Measurements from ENCODE around the gene C10orf105.

Gene C10orf105

DNA sequence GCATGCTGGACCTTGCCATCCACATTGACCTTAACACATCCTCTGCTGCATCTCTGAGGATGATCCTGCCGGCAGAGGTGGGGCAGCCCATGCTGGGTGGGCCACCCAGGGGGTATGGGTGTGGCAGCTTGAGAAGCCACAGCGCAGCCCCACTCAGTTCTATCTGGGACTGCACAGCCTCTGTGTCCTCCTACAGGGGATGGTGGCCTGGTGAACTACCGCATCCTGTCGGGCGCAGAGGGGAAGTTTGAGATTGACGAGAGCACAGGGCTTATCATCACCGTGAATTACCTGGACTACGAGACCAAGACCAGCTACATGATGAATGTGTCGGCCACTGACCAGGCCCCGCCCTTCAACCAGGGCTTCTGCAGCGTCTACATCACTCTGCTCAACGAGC is 12.2 kb upstream of the C10orf105 start:
- DNase-seq: no peak
- CTCF ChIA-PET: interaction anchor here (0.7 to 9.2 kb wide), 10 partner anchors 10 to 80 kb away, joined by 3 to 122 read pairs (median 12); partner anchors contain the start of genes C10orf105 and VSIR
- POLR2A ChIA-PET: no interaction called here
- H3K27ac ChIP-seq (ENCODE audit: insufficient read depth in 1 of 2, low read depth in 1 of 2, low read length in 2 of 2, poor library complexity in 1 of 2, severe bottlenecking in 2 of 2): no peak overlapping the region
- no peaks in the 10 kb centered on the region for H3K9me3 ChIP-seq (ENCODE audit: control extremely low read depth in 1 of 5, control insufficient read depth in 4 of 5, insufficient read depth in 2 of 5, low read depth in 1 of 5, low read length in 4 of 5)
- H3K36me3 ChIP-seq (ENCODE audit: control insufficient read depth in 4 of 4, insufficient read depth in 4 of 4, low read length in 3 of 4): peaks cover 0 to 4% (median 0%) of the 10 kb centered on the region in 4 experiments
- no peaks in the 10 kb centered on the region for H3K27me3 ChIP-seq (replicated peaks in 2 of 5; ENCODE audit: control insufficient read depth in 4 of 5, insufficient read depth in 5 of 5, low read length in 4 of 5)
- WGBS (ENCODE audit: insufficient coverage): 93% methylated on average over 12 of the region's 12 CpGs
- peaks cover 14 to 70% (median 66%) of the 10 kb centered on the region in 4 experiments for H3K4me1 ChIP-seq (ENCODE audit: control extremely low read depth in 1 of 4, control insufficient read depth in 4 of 4, insufficient read depth in 4 of 4, low read length in 3 of 4)
- H3K4me3 ChIP-seq (ENCODE audit: control insufficient read depth in 1 of 7, extremely low read depth in 1 of 7, insufficient read depth in 4 of 7, low read depth in 2 of 7, low read length in 6 of 7): no peak overlapping the region

DNA sequence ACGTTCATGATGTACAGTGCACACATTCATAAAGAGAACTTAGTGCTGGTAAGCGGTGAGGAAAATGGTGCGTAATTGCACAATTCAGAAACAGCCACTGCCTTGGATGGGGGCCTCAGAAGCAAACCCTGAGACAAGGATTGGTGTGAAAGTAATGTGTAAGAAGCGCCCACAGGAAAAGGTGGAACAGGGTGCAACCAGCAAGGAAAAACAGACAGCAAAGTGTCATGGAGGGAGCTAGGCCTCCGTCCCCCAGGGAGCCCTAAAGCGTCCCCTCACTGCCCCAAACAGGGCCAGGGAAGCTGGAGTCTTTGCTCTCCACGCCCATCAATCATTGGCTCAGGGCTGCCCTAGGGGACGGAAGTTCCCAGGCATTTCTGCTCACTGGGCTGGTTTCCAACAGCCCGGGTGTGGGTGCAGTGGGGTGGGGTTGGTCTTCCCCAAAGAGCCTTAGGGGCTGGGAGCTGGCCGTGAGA is 9.6 kb upstream of the C10orf105 start:
- Histone ChIP-seq H3K4me3 (ENCODE audit: control insufficient read depth in 1 of 7, extremely low read depth in 1 of 7, insufficient read depth in 4 of 7, low read depth in 2 of 7, low read length in 6 of 7) (peak overlapping the region in 3 of 7 experiments; percentile 22 to 36 (median 28)), H3K4me1 (ENCODE audit: control extremely low read depth in 1 of 4, control insufficient read depth in 4 of 4, insufficient read depth in 4 of 4, low read length in 3 of 4) (peaks cover 15 to 69% (median 62%) of the 10 kb centered on the region in 4 experiments), H3K9me3 (ENCODE audit: control extremely low read depth in 1 of 5, control insufficient read depth in 4 of 5, insufficient read depth in 2 of 5, low read depth in 1 of 5, low read length in 4 of 5) (no peaks in the 10 kb centered on the region), H3K36me3 (ENCODE audit: control insufficient read depth in 4 of 4, insufficient read depth in 4 of 4, low read length in 3 of 4) (peaks cover 0 to 4% (median 0%) of the 10 kb centered on the region in 4 experiments), H3K27ac (ENCODE audit: insufficient read depth in 1 of 2, low read depth in 1 of 2, low read length in 2 of 2, poor library complexity in 1 of 2, severe bottlenecking in 2 of 2) (no peak overlapping the region), H3K27me3 (replicated peaks in 2 of 5; ENCODE audit: control insufficient read depth in 4 of 5, insufficient read depth in 5 of 5, low read length in 4 of 5) (no peaks in the 10 kb centered on the region)
- POLR2A ChIA-PET: interaction anchor here (0.7 to 2.4 kb wide), 3 partner anchors 20 to 495 kb away, joined by 3 to 12 read pairs (median 4); no protein-coding TSS in a partner anchor
- peak in 2 of 3 donors; percentile 57 to 68 for DNase-seq
- CTCF ChIA-PET: interaction anchor here (1.2 to 9.2 kb wide), 10 partner anchors 12 to 122 kb away, joined by 3 to 122 read pairs (median 4); partner anchors contain the start of gene VSIR
- WGBS (ENCODE audit: insufficient coverage): 13% methylated on average over 6 of the region's 10 CpGs

DNA sequence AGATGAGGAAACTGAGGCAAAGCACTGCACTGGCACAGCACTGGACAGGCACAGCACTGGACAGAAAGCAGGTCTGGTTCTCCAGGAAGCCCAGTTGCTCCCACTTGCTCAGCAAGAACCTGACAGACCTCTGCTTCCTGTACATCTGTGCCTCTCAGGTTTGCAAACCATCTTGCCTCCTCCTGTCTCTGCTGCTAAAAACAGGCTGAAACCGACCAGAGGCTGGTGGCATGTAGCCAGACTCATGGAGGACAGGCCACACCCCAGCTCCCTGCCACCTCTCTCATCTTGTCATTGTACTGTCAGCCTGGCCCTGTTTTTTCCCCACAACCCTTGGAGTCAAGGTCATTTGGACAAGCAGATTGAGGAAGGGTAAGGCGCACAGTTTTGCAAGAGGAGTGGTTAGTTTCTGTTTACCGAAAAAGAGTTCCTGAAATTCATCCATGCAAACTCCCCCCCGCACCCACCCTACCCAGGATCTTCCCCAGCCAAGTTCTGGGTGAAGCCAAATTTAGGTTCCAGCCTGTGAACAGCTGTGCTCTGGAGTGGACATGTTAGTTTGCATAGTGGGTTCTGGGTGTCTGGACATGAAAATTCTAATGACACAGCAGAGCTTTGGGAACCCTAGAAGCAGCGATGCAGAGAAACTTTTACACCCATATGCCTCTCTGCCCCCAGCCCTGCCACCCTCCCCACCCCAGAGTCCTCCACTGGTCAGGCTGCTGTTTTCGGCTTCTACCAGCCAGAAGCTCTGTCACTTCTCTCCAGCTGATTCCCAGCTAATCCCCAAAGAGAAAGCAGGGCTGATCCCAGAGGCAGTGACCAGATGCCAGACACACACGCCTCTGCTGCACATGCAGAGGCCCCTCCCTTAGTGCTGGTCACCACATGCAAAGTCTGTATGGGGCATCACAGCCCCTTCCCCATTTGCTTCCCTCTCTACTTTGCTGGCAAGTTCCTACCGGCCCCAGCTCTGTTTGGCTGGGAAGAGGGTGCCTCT is 8.5 kb upstream of the C10orf105 start:
- peak in 2 of 3 donors; percentile 88 to 90 for DNase-seq
- no peaks in the 10 kb centered on the region for H3K27me3 ChIP-seq (replicated peaks in 2 of 5; ENCODE audit: control insufficient read depth in 4 of 5, insufficient read depth in 5 of 5, low read length in 4 of 5)
- WGBS (ENCODE audit: insufficient coverage): 42% methylated on average over 5 of the region's 8 CpGs
- peak overlapping the region in 2 of 7 experiments; percentile 21 to 23 for H3K4me3 ChIP-seq (ENCODE audit: control insufficient read depth in 1 of 7, extremely low read depth in 1 of 7, insufficient read depth in 4 of 7, low read depth in 2 of 7, low read length in 6 of 7)
- peak overlapping the region in 1 of 2 experiments; percentile 45 for H3K27ac ChIP-seq (ENCODE audit: insufficient read depth in 1 of 2, low read depth in 1 of 2, low read length in 2 of 2, poor library complexity in 1 of 2, severe bottlenecking in 2 of 2)
- POLR2A ChIA-PET: interaction anchor here (0.8 to 2.4 kb wide), 5 partner anchors 10 to 116 kb away, joined by 3 to 12 read pairs (median 3); no protein-coding TSS in a partner anchor
- H3K9me3 ChIP-seq (ENCODE audit: control extremely low read depth in 1 of 5, control insufficient read depth in 4 of 5, insufficient read depth in 2 of 5, low read depth in 1 of 5, low read length in 4 of 5): no peaks in the 10 kb centered on the region
- CTCF ChIA-PET: interaction anchor here (1.1 to 9.2 kb wide), 12 partner anchors 9 to 85 kb away, joined by 4 to 122 read pairs (median 4); partner anchors contain the start of gene VSIR
- H3K36me3 ChIP-seq (ENCODE audit: control insufficient read depth in 4 of 4, insufficient read depth in 4 of 4, low read length in 3 of 4): peaks cover 0 to 4% (median 0%) of the 10 kb centered on the region in 4 experiments
- H3K4me1 ChIP-seq (ENCODE audit: control extremely low read depth in 1 of 4, control insufficient read depth in 4 of 4, insufficient read depth in 4 of 4, low read length in 3 of 4): peaks cover 15 to 77% (median 71%) of the 10 kb centered on the region in 4 experiments

DNA sequence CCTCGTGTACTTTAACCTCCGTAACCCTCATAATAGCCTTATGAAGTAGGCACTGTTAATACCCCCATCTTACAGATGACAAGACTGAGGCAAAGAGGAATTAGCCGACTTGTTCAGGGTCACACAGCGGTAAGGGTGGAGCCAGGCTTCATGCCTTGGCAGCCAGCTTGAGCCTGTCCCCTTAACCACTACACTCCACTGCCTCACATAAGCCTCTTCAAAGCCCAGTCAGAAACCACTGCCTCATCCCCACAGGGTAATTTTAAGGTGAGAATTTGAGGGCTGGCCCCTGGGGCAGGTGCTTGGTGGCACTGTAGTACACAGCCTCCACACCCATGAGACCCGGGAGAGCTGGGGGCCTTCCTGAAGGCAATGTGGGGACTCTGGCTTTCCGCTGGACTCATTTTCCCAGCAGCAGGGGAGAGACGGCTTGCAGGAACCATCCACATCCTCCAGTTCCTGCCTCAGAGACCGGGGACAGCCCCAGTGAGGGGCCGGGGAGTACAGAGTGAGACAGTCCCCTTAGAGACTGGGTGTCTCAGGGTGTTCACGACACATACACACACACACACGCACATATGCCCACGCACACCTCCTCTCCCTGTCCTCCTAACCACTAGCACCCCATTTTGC is 7.6 kb upstream of the C10orf105 start:
- DNase-seq: peak in 2 of 3 donors; percentile 65 to 67
- peak overlapping the region in 1 of 2 experiments; percentile 45 for H3K27ac ChIP-seq (ENCODE audit: insufficient read depth in 1 of 2, low read depth in 1 of 2, low read length in 2 of 2, poor library complexity in 1 of 2, severe bottlenecking in 2 of 2)
- no peaks in the 10 kb centered on the region for H3K27me3 ChIP-seq (replicated peaks in 2 of 5; ENCODE audit: control insufficient read depth in 4 of 5, insufficient read depth in 5 of 5, low read length in 4 of 5)
- H3K9me3 ChIP-seq (ENCODE audit: control extremely low read depth in 1 of 5, control insufficient read depth in 4 of 5, insufficient read depth in 2 of 5, low read depth in 1 of 5, low read length in 4 of 5): no peaks in the 10 kb centered on the region
- 26% methylated on average over 7 of the region's 12 CpGs for WGBS (ENCODE audit: insufficient coverage)
- peak overlapping the region in 1 of 7 experiments; percentile 0 for H3K4me3 ChIP-seq (ENCODE audit: control insufficient read depth in 1 of 7, extremely low read depth in 1 of 7, insufficient read depth in 4 of 7, low read depth in 2 of 7, low read length in 6 of 7)
- POLR2A ChIA-PET: interaction anchor here (1.1 to 1.3 kb wide), 2 partner anchors 17 to 20 kb away, joined by 3 to 6 read pairs; no protein-coding TSS in a partner anchor
- peaks cover 0 to 4% (median 0%) of the 10 kb centered on the region in 4 experiments for H3K36me3 ChIP-seq (ENCODE audit: control insufficient read depth in 4 of 4, insufficient read depth in 4 of 4, low read length in 3 of 4)
- H3K4me1 ChIP-seq (ENCODE audit: control extremely low read depth in 1 of 4, control insufficient read depth in 4 of 4, insufficient read depth in 4 of 4, low read length in 3 of 4): peaks cover 15 to 82% (median 74%) of the 10 kb centered on the region in 4 experiments
- CTCF ChIA-PET: interaction anchor here (0.9 to 9.2 kb wide), 10 partner anchors 10 to 86 kb away, joined by 3 to 122 read pairs (median 22); partner anchors contain the start of gene VSIR

DNA sequence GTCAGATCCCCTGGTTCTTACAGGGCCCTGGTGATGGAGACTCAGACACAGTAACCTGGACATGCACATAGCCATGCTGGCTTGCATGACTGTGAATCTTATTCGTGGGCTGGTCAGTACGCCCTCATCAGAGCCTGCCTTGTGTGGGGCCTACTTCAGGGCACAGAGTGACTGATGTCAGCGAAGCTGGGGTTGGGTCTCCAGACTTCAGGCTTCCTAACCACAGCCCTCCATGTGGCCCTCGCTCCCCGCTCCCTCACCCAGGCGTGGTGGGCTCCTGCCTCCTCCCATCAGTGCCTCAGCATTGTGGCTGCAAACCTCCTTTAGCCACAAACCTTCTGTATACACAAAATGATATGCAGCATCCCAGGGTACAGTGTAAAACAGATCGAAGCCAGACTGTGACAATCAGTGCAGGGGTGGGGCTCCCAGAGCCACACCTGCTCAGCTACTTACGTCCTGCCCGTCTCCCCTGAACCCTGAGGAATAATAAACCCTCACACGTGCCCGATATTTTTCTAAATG is 7.1 kb upstream of the C10orf105 start:
- 53% methylated on average over 11 of the region's 11 CpGs for WGBS (ENCODE audit: insufficient coverage)
- Histone ChIP-seq H3K27ac (ENCODE audit: insufficient read depth in 1 of 2, low read depth in 1 of 2, low read length in 2 of 2, poor library complexity in 1 of 2, severe bottlenecking in 2 of 2) (peak overlapping the region in 1 of 2 experiments; percentile 3), H3K4me3 (ENCODE audit: control insufficient read depth in 1 of 7, extremely low read depth in 1 of 7, insufficient read depth in 4 of 7, low read depth in 2 of 7, low read length in 6 of 7) (peak overlapping the region in 2 of 7 experiments; percentile 2 to 3), H3K27me3 (replicated peaks in 2 of 5; ENCODE audit: control insufficient read depth in 4 of 5, insufficient read depth in 5 of 5, low read length in 4 of 5) (no peaks in the 10 kb centered on the region), H3K4me1 (ENCODE audit: control extremely low read depth in 1 of 4, control insufficient read depth in 4 of 4, insufficient read depth in 4 of 4, low read length in 3 of 4) (peaks cover 15 to 82% (median 73%) of the 10 kb centered on the region in 4 experiments), H3K9me3 (ENCODE audit: control extremely low read depth in 1 of 5, control insufficient read depth in 4 of 5, insufficient read depth in 2 of 5, low read depth in 1 of 5, low read length in 4 of 5) (no peaks in the 10 kb centered on the region), H3K36me3 (ENCODE audit: control insufficient read depth in 4 of 4, insufficient read depth in 4 of 4, low read length in 3 of 4) (peaks cover 0 to 3% (median 0%) of the 10 kb centered on the region in 4 experiments)
- POLR2A ChIA-PET: interaction anchor here (0.7 kb wide), 1 partner anchor 19 kb away, joined by 3 read pairs; no protein-coding TSS in a partner anchor
- DNase-seq: peak in 2 of 3 donors; percentile 54 to 63
- CTCF ChIA-PET: interaction anchor here (0.9 to 9.2 kb wide), 13 partner anchors 9 to 86 kb away, joined by 3 to 122 read pairs (median 13); partner anchors contain the start of gene VSIR

DNA sequence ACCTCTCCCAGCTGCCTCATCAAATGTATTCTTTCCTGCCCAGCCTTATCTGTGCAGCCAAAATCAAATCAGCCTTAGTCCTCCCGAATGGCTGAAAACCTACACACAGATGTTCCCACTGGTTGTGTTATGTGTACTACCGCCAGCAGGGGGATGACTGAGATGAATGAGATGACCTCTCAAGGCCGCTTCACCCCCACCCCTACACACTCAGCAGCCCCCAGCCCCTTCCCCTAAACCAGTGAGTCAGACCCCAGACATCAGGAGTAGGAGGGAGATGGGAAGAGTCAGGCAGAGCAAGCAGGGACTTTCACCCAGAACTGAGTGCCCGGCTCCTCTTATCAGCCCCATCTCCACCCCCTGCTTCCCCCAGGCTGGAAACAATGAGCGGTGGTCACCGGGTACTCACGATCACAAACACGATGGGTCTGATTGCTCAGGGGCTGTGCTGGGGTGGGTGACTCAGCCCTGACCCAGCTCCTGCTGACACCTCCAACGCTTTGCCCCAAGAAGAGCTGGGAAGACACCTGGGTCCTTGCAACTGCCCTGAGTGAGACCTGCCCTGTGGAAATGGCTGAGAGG is 6.5 kb upstream of the C10orf105 start:
- Histone ChIP-seq H3K9me3 (ENCODE audit: control extremely low read depth in 1 of 5, control insufficient read depth in 4 of 5, insufficient read depth in 2 of 5, low read depth in 1 of 5, low read length in 4 of 5) (no peaks in the 10 kb centered on the region), H3K4me3 (ENCODE audit: control insufficient read depth in 1 of 7, extremely low read depth in 1 of 7, insufficient read depth in 4 of 7, low read depth in 2 of 7, low read length in 6 of 7) (peak overlapping the region in 2 of 7 experiments; percentile 2 to 3), H3K4me1 (ENCODE audit: control extremely low read depth in 1 of 4, control insufficient read depth in 4 of 4, insufficient read depth in 4 of 4, low read length in 3 of 4) (peaks cover 15 to 82% (median 73%) of the 10 kb centered on the region in 4 experiments), H3K27me3 (replicated peaks in 2 of 5; ENCODE audit: control insufficient read depth in 4 of 5, insufficient read depth in 5 of 5, low read length in 4 of 5) (no peaks in the 10 kb centered on the region), H3K36me3 (ENCODE audit: control insufficient read depth in 4 of 4, insufficient read depth in 4 of 4, low read length in 3 of 4) (no peaks in the 10 kb centered on the region), H3K27ac (ENCODE audit: insufficient read depth in 1 of 2, low read depth in 1 of 2, low read length in 2 of 2, poor library complexity in 1 of 2, severe bottlenecking in 2 of 2) (no peak overlapping the region)
- WGBS (ENCODE audit: insufficient coverage): 33% methylated on average over 4 of the region's 9 CpGs
- ChIA-PET POLR2A (interaction anchor here (0.7 kb wide), 1 partner anchor 20 kb away, joined by 3 read pairs; no protein-coding TSS in a partner anchor), CTCF (interaction anchor here (0.7 to 9.2 kb wide), 17 partner anchors 9 to 87 kb away, joined by 3 to 122 read pairs (median 11); partner anchors contain the start of gene VSIR)
- DNase-seq: peak in 2 of 3 donors; percentile 61 to 68
